ENCODE results near the gene ANKRD16. TPM values are rescaled to one million over a fixed set of nuclear protein-coding genes. Genes with fewer than 3 reads are reported as not detected.

ANKRD16 gene
- total and polyA plus RNA-seq, 2 of the 13 experiments (the other 11 are each of a cell fraction or from before 2014, with no cell fraction given) = 8.0 to 11.4 TPM

DNA sequence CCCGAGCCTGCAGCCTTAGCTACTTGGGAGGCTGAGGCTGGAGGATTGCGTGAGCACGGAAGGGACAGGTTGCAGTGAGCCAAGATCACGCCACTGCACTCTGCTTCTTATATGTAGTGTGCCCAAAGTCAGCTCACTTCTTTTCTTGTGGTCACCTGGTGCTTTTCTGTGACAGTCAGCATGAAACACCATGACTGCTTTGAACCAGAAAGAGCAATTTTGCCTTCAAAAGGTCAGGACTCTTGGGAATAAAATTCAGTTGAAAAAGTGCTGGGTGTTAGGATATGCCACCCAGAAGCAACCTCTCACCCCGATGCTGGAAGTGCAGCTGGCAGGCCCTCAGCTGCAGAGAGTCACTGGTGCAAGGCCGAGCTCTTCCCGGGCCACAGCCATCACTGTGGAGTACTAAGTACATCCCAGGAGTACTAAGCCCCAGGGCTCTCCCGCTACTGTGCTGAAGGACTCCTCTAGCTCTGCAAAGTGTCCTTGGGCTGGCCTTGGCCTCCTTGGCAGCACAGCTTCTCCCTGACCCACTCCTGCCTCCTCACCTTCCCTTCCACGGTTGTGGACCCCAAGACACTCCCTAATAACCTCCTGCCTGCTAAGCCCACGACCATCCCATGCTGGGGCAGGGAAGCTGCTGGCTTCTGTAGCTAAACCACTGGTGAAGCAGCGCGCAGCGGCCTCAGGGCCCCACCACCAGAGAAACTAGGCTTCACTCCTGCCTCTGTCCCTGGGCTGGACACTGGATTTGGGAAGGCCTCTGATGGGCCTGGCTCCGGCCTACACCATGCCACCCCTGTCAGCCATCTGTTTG is 58.9 kb downstream of the ANKRD16 start (continued):
- TF ChIP-seq ZNF777 (CRISPR knock-in tag; IDR thresholded peaks at IDR 0.05) (no peak), NONO (IDR thresholded peaks at IDR 0.05) (no peak), NONO (CRISPR knock-in tag; conservative IDR thresholded peaks at IDR 0.05) (no peak), PPARG (CRISPR knock-in tag; conservative IDR thresholded peaks at IDR 0.05) (no peak), ZNF501 (CRISPR knock-in tag; IDR thresholded peaks at IDR 0.05) (peak; percentile 60; the same call in 1 of the 2 replicates), FOXJ3 (CRISPR knock-in tag; IDR thresholded peaks at IDR 0.05; ENCODE audit: borderline replicate concordance) (no peak), KDM5B (CRISPR knock-in tag; IDR thresholded peaks at IDR 0.05; ENCODE audit: borderline replicate concordance) (peak; percentile 63; the same call in 1 of the 2 replicates), KLF9 (CRISPR knock-in tag; IDR thresholded peaks at IDR 0.05; ENCODE audit: low read depth) (no peak), SNAI1 (CRISPR knock-in tag; IDR thresholded peaks at IDR 0.05; ENCODE audit: borderline replicate concordance) (0 out of 2 replicates have a peak, but pooled peaks have one; percentile 56), SMARCC2 (IDR thresholded peaks at IDR 0.05) (no peak), PHF5A (CRISPR knock-in tag; IDR thresholded peaks at IDR 0.05; ENCODE audit: low read depth, unreplicated experiment) (no peak), ZNF550 (CRISPR knock-in tag; IDR thresholded peaks at IDR 0.05; ENCODE audit: borderline replicate concordance) (0 out of 2 replicates have a peak, but pooled peaks have one; percentile 48), ZSCAN9 (CRISPR knock-in tag; IDR thresholded peaks at IDR 0.05; ENCODE audit: borderline replicate concordance) (no peak), ZNF776 (CRISPR knock-in tag; IDR thresholded peaks at IDR 0.05) (0 out of 2 replicates have a peak, but pooled peaks have one; percentile 32)

DNA sequence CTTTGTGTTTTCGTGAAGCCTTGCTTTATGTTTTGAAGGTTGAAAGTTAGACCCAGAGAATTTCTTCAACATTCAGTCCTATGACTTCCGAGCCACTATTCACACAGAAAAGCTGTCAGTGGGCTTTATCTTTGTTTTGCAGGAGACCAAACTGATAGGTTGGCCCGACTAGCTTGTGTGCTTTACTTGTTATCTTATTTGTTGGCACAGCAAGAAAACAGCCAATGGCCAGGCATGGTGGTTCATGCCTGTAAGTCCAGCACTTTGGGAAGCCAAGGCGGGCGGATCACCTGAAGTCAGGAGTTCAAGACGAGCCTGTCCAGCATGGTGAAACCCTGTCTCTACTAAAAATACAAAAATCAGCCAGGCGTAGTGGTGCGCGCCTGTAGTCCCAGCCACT is 60.4 kb downstream of the ANKRD16 start:
- peak overlapping the region; percentile 88 for H3K4me2 ChIP-seq (ENCODE audit: low read depth, low read length)
- no TSS peak for BruUV-seq (replicated peaks)
- ATAC-seq (no peak), FAIRE-seq (no peak), DNase-seq (ENCODE audit: low spot score) (no peak)
- intact Hi-C loops (cut with micrococcal nuclease; ENCODE audit: unreplicated experiment) = no loop called here
- no peak overlapping the region for H3K9ac ChIP-seq (ENCODE audit: insufficient read depth, low read depth, low read length)
- peaks cover 58% of the 10 kb centered on the region for H3K4me1 ChIP-seq (ENCODE audit: insufficient read depth, low read length)
- in situ Hi-C loops (cut with HindIII; ENCODE audit: extremely low pct_ligation_motif_present, low pct_unique_long_range_greater_than_20kb) = no loop called here
- 66% methylated on average over 9 of the region's 9 CpGs for WGBS (ENCODE audit: low lambda C conversion rate)
- H3K9me3 ChIP-seq (ENCODE audit: low read length) = no peaks in the 10 kb centered on the region
- CTCF ChIA-PET (ENCODE audit: low intra/inter-chr PET ratio, low total read pairs) = no interaction called here
- no peak for TF ChIP-seq ZNF34 (CRISPR knock-in tag; IDR thresholded peaks at IDR 0.05; ENCODE audit: borderline replicate concordance)
- TF ChIP-seq NFYB (CRISPR knock-in tag; IDR thresholded peaks at IDR 0.05) = 0 out of 2 replicates have a peak, but pooled peaks have one; percentile 16
- TF ChIP-seq ZNF547 (CRISPR knock-in tag; IDR thresholded peaks at IDR 0.05) = no peak
- H3K27me3 ChIP-seq (ENCODE audit: control insufficient read depth in 1 of 2, insufficient read depth in 2 of 2, low read length in 2 of 2) = peaks cover 1 to 8% of the 10 kb centered on the region in 2 experiments; a peak in 2 of 5 replicates
- H3K36me3 ChIP-seq (replicated peaks in 1 of 2; ENCODE audit: control insufficient read depth in 1 of 2, insufficient read depth in 2 of 2, low read length in 2 of 2) = no peaks in the 10 kb centered on the region
- peak overlapping the region in 1 of 3 experiments; percentile 63; a peak in 1 of 6 replicates for H3K4me3 ChIP-seq (replicated peaks in 1 of 3; ENCODE audit: insufficient read depth in 1 of 3, low read depth in 2 of 3, low read length in 3 of 3)
- no peak overlapping the region for H3K27ac ChIP-seq (ENCODE audit: extremely low read length, insufficient read depth, low read length)
- H3K79me2 ChIP-seq (ENCODE audit: insufficient read depth, low read length) = no peaks in the 10 kb centered on the region
- H2AFZ ChIP-seq (ENCODE audit: low read length) = peak overlapping the region; percentile 99
- no peaks in the 10 kb centered on the region for H4K20me1 ChIP-seq (ENCODE audit: insufficient read depth, low read length)
- POLR2A ChIA-PET = interaction anchor here (1.3 to 4.6 kb wide), 2 partner anchors 11 to 16 kb away, joined by 3 to 21 read pairs; partner anchors contain the start of gene GDI2
